Stimulated activated naive CD4-positive, alpha-beta T cell treated with Interleukin-2 at 50 U/mL for 16 hours (primary cell): Measurements from ENCODE around the gene MRPL36.
"Not testable (repeated sequence)": the region's sequence is repeated elsewhere in the genome, so short reads cannot be mapped to it uniquely, and the experiment has no call there.

Experiments
- DNase-seq: peaks from one replicate; lab custom pipeline; 2025; lab: John Stamatoyannopoulos, UW

Gene MRPL36

DNA sequence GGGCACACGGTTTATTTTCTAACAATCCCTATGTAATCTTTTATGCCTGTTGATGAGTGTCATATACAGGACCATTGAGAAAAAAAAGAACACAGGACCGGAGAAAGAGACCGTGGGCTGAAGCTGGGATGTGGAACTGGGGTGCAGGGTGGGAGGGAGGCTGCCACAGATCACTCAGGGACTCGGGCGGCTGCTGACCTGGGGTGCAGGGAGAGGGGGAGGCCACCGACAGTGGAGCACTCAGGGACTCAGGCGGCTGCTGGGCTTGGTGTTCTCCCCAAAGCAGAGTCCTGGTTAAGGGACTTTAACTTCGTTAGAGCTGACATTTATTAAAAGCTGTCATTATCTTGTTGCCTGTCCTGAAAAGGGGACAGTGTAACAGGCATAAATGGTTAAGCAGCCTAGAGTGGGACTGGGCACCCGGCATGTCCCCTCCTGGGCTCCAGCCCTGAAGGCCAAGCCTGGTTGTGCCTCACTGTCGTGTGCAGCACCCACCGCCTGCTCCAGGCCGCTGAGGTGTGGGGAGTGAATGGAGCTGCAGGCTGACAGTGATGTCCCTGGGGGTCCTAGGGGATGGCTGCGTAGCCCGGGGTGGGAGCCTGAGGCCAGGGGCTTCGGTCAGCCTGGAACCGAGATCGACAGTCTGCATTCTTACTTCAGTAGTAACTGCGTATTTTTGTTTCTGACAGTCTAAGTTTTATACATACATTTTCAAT, 15.6 kb upstream of the MRPL36 start:
- DNase-seq, result no peak

DNA sequence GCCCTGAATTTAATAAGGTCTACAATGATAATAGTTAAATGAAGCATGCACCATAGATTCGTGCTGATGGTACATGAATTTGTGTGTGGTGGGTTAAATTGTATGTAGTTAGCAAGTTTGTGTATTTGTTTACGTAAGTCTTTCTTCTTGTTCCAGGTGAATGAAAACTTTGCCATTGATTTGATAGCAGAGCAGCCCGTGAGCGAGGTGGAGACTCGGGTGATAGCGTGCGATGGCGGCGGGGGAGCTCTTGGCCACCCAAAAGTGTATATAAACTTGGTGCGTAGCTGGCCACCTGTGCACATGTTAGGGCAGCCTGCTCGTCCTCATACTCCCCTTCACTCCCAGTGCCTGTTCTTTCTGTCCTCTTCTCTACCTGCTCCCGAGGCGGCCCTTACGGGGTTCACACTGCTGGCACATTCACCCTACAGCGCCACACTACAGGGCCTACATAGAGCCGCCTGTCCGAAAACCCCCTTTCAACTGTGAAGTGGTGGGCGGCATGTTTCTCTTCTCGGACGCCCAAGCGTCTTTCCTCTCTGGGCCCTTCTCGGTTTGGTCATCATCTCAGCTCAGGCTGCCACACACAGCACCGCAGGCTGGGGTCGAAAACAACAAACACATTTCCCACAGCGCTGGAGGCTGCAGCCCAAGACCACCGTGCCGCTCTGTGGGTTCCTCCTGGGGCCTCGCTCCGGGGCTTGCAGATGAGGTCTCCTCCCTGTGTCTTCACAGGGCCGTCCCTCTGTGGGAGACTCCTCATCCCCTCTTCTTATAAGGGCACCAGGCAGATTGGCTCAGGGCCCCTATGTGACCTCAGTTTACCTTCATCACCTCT, 14.8 kb upstream of the MRPL36 start:
- DNase-seq, result no peak

DNA sequence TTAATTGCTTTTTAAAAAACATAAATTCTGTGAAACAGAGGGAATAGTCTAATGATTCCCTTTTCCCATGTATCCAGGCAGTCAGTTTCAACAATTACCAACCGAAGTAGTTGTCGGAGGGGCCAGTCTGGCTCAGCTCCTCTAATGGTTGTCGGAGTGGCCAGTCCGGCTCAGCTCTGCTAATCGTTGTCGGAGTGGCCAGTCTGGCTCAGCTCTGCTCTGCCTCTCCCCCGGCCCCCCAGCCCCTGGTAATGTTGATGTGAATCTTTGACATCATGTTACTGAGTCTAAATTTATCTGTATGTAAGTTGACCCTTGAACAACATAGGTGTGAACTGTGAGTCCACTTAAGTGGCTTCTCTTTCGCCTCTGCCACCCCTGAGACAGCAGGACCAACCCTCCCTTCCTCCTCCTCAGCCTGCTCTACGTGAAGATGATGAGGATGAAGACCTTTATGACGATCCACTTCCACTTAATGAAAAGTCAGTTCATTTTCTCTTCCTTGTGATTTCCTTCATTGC, 11.0 kb upstream of the MRPL36 start:
- no peak for DNase-seq

DNA sequence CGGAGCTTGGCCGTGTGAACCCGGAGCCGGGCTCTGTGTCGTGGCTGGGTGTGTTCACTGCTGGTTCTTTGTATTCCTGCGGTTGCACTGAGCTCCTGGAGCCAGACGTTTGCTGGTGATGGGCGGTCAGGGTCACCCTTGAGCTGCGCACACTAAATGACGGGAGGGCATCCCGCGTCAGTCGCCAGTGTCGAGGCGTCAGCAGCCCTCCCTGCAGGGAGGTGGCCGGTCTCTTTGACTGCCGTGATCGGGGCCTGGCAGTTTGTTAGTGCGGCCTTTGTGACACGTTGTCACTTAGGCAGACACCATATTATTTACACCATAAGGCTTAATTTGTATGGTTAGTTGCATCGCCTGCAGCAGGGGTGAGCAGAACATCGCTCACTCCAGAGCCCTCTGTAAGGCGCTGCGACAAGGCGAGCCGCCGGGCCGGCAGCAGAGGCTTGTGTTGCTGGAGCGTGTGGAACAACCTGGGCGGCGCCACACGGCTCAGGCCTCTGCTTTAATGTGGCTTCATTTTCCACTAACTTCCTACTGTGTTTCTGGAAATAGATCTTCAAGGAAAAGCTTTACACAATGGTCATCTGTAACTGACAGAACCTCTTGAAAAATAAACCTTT, 9.9 kb upstream of the MRPL36 start:
- DNase-seq, result no peak

DNA sequence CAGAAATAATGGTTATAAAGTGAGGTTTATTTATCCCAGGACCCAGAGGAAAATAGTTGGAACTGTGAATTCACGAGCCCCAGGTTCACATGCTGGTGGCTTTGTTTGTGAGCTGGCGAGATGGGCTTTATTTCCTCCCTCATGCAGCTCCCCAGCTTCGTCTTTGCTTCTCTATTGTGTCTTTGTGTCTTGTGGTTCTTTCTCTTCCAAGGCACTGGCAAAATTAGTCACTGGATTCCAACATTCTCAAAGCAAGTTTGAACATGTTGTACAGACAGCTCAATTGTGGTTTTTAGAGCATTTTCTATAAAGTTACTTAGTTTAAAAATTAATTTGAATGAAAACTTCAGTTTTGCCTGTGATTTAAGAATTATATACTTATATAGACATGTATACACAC, 8.8 kb upstream of the MRPL36 start:
- no peak for DNase-seq

DNA sequence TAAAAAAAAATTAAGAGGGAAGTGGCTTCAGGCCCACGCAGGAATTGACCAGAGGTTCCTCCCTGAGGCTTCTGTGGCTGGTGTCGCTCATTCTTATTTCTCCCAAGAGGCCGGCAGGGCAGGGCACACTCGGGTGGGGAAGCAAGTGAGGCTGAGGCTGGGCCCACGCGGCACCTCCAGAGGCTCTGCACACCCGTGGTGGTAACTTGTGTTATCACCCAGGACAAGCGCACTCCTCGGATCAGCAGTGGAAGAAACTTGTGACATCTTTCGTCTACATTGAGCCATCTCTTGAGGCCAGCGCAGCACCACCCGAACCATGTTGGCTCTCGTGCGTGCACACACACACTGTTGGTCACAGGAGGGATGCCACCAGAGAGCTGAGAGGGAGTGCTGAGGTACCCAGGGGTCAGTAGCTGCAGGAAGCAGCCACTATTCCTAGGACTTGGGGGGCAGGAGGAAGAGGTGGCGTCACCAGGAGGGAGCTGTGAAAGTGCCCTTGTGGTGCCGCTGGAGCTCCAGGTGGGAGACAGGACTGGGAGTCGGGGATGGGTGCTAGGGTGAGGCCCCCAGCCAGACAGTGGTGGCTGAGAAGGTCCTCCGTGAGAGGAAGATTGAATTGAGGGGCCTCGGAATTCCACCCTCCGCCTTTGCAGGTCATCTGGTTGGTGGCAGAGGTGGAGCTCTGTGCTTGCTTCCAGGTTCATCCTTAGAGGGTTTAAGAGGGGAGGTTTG, 8.0 kb upstream of the MRPL36 start:
- DNase-seq, result no peak

DNA sequence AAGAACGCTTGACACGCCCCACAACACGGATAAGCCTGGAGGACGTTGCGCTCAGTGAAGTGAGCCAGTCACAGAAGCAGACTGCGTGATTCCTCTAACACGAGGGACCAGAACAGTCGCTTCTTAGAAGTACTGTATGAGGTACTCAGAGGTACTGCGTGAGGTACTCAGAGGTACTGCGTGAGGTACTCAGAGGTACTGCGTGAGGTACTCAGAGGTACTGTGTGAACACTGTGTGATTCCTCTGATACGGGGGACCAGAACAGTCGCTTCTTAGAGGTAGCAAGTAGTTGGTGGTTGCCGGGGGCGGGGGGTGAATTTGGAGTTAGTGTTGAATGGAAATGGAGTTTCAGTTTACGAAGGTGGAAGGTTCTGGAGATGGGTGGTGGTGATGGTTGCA, 7.3 kb upstream of the MRPL36 start:
- no peak for DNase-seq

DNA sequence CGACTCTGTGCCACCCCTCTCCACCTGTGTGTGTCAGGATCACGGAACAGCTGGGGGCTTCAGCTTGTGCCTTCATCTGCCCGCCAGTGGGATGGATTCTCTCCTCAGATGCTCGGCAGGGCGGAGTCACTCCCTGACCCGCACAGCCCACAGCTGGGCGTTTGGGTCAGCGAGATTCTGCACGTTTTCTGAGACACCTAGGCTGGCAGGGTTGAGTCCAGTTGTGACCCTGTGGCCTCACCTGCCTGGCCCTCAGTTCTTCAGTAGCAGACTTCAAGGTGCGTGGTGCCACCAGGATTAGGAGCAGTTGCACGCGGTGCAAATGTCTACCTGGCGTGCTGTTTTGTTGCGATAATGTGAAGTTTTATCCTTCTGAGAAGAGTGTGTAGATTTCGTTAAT, 6.6 kb upstream of the MRPL36 start:
- DNase-seq, result no peak

DNA sequence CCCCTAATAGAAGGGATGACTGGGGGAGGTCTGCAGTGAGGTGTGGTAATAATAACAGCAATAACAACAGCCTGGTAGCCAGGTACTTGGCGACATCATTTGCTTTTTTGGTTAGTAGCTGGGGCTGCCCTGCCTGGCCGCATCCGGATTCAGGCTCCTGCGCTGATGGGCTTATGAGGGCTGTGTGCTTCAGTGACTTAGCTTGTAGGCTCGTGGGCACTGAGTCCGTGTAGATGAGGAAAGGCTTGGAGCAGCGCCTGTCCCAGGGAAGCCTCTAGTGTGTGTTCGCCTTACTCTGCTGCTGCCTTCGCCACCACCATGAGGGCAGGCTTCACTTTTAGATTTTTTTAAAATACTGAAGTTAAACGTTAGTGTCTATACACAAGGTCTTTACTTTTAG, 6.1 kb upstream of the MRPL36 start:
- no peak for DNase-seq

DNA sequence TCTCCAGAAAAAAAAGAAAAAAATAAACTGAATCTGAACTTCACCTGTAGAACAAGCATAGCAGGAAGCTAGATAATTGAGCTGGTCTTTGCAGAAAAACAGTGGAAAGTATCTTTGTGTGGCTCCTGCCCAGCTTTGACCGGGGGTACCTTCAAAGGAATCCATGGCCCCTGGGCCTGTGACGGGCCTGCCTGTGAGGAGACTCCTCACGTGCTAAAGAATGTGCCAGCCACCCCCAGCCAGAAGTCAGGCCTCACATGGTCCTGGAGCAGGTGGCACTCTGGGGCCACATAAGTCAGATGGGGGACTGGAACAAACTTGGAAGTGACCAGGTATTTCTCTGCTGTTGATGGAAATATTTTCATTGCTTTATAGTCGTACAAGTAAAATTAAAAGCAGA, 5.7 kb upstream of the MRPL36 start:
- DNase-seq, result no peak

DNA sequence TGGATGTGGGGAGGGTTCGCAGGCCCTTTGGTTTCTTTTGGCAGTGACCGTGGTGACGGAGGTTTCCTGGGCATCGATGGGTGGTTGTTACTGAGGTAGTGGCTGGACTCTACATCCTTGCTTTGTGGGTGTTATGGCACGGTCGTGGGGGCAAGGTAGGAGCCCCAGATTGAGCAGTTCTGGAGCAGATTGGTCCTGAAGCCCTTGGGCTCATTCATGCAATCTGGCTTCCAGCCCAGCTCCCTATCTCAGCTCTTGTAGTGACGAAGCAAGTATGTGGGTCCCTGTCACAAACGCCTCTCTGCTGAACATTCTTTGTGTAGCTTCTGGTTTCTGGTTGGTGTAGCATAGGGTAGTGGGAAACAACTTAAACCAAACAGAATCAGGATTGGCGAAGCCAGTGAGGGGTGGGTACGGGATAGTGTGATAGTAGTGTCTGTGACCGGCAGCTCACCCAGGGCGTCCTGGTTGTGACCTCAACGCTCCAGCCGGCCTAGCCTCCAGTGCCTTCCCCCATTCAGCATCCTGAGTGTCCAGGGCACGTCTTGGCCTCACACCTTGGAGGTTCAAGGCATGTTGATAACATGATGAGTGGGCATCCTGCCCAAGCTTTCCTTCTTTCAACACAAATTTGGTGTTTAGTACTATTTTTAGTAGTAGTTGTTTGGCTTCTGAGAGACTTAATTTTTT, 4.5 kb upstream of the MRPL36 start:
- no peak for DNase-seq

DNA sequence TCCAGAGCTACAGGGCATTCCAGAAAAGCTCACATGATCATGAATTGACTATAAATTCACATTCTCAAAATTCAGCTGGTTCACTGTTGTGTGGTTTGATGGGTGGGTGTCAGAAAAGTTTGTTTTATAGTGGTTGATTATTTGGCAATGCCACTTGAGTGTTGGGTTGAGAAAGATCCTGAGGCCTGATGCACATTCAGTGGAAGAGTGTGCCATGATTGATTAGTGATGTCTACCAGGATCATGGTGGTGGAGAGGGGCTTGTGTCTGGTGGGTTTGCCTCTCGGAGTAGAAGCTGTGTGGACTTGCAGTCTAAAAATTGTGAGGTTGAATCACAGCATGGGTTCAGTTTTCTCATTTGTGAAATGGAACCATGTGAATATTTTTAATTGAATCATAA, 3.6 kb upstream of the MRPL36 start:
- DNase-seq, result no peak

DNA sequence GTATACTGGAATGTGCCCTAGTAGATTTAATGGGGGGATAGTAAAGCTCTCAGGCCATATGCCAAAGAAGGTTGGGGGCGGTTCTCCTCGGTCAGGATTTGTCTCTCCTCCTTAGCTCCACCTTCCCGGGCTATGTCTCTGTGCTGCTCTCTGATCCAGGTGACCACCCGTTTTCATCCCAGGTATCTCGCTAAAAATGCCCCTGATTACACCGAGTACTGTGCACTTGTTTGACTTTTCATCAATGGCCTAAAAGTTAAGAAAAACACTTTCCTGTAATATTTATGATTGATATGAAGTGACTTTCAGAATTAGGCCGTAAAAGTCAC, 2.3 kb upstream of the MRPL36 start:
- no peak for DNase-seq

DNA sequence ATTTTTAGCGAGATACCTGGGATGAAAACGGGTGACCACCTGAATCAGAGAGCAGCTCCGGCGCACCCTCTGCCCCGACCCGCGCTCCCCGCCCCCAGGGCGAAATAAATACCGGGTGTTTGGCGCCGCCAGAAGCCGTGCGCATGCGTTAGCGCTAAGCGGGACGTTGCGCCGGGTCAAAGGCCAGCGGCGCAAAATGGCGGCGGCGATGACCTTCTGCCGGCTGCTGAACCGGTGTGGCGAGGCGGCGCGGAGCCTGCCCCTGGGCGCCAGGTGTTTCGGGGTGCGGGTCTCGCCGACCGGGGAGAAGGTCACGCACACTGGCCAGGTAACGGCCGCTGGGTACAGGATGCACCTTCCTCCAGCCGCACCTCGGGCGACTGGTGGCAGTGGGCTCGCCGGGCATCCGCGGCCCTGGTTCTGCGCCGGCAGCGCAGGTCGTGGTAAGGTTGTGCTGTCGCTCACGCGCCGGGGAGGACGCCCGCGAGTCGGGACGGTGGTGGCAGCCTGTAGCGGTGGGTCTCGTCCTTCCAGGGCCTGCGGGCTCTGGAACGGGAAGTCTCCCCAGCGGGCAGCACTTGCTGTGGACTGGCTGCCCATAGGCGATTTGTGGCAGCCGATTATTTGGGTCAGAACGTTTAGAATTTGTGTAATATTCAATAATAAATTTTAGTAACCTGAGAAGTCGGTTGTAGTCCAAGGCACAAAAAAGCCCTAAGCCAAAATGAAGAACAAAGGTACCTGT, 1.8 kb upstream of the MRPL36 start, which contains the start of gene NDUFS6:
TSS of gene NDUFS6 (plus strand) at position 186 of the 745 bp plus-strand sequence. CDS start at position 197, 11 bp downstream.
- DNase-seq, result peak; percentile 79

DNA sequence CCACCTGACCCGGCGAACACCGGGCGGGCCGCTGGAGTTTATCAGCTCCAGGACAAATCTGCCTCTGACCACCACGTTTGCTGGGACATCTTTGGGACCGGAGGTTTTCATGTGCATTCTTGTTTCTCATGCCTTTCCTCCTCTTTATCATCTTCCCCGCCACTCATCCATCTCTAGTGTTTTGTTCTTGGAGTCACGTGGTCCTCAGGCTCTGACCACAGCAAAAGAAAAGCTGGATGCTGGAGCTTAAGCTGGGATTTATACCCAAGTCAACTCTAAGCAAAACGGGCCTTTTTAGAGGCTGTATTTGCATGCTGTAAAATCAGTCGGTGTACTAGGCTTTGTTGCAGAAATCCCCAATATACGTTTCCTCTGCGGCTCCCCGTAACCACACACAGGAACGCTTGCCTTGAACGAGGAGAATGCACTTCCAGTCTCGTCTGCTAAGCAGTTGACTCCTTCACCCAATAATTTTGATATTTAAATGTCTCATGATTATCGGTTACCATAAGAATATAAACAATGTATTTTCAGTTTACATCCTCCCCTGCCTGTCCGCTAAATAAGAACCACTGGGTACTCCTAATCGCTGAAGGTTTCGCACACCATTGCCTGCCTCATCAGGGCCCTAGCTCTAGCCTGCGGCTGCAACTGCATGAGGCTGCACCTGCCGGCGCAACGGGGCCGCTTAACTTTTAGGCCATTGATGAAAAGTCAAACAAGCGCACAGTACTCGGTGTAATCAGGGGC, 1.0 kb upstream of the MRPL36 start:
- no peak for DNase-seq

DNA sequence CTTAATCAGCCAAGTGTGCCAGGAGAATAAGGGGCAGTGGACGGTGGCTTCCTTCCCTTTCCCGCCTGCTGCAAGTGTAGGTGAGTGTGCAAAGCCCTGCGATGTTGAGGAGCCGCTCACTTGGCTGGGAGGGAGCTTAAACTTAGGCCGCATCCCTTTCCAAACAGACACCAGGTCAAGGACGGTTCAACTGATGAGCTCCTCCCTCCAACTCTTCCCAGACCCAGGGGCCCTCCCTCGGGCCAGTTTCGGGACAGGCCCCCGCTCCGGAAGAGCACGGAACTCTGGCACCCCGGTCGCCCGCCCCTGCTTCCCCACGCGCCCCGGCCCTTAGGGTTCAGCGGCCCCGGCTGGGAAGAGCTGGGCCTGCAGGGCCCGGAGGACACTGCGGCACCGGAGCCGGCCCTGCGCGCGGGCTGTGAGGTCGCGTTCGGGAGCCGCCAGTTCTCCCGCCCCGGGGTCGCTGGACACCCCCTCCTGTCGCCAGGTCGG, 481 bp downstream of the MRPL36 start:
- peak; percentile 13 for DNase-seq

DNA sequence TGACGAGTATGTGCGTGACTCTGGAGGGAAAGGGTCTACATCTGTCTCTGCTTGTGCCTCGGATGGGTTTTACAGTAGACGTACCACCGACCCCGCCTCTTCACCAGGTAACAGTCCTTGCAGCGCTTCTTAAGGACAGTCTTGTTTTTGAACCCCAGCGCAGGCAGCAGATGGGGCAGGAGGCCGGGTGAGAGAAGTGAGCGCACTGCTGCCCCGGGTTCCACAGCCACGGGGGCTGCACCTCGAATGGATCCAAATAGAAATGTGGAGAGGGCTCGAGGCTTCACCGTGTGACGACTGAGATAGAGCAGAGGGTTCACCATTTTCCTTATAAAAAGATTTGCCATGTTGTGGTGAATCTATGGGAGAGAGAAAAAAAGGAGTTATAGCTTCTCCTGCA, 1.0 kb downstream of the MRPL36 start:
- DNase-seq, result not testable (repeated sequence)

DNA sequence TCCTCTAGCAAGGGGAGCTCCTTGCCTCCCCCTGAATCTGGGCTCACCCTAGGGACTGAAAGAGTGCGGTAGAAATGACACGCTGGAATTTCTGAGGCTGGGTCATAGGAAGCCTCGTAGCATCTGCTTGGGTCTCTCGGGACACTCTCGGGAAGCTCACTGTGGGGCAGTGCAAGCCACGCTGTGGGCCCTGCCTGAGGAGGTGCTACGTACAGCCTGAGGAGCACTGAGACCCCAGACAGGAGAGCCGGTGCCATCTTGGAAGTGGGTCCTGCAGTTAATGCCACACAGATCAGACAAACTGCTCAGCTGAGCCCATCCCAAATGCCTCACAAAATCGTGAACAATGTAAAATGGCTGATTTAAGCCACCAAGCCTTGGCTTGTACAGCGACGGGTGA, 1.8 kb downstream of the MRPL36 start:
- no peak for DNase-seq

DNA sequence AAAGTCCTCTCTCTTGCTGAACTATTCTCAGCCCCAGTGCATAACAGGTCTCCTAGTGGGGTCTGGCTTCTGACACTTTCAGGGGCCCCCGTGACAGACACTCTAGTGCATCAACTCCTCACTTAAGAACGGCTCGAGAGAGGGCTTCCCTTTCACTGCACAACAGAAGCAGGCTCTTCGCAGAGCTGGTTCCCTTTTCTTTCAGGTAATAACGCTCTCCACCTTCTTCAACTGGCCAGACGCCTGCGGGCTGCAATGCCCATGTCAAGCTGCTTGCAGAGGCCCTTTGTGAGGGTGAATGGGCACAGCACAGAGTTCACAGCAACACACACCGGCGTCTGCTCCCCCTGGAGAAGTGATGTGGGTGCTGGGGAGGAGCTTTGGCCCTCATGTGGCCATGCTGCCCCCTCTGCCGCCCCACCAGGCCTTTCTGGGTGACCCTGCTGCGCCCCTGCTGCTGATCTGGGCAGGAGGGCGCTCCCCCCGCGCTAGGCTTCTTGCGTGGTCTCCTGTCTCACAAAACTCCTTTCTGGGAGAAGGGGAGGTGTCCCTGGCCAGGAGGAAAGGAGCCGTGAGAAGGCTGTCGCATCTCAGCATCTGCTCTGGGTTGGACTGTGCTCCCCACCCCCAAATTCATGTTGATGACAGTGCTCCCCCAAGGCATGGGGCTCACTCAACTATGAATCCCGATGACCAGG, 2.4 kb downstream of the MRPL36 start:
- DNase-seq, result no peak
